Hepatocyte (in vitro differentiated cells): ENCODE results near the gene GOLPH3. TPM values are rescaled to one million over a fixed set of nuclear protein-coding genes. Genes with fewer than 3 reads are reported as not detected.
"Not testable (repeated sequence)": the region's sequence is repeated elsewhere in the genome, so short reads cannot be mapped to it uniquely, and the experiment has no call there.

Source experiments
- DNase-seq: peaks from one replicate; pipeline ENCODE4 v3.0.0-alpha.2; 2016; ENCODE audit warnings: low spot score
- H2AFZ ChIP-seq: fragments of 200-600 bp; sonication (generic); 2 replicates; pipeline ENCODE4 v1.6.0; 2016; ENCODE audit warnings: antibody characterized with exemption, mild to moderate bottlenecking
- H3K27ac ChIP-seq: fragments of 200-600 bp; sonication (generic); 2 replicates; pipeline ENCODE4 v1.5.1; 2016; ENCODE audit warnings: mild to moderate bottlenecking
- H3K27me3 ChIP-seq: fragments of 200-600 bp; sonication (generic); 2 replicates; pipeline ENCODE4 v1.6.1; 2016
- H3K36me3 ChIP-seq: fragments of 200-600 bp; sonication (generic); replicated peaks from 2 replicates; pipeline ENCODE4 v1.5.1; 2016; ENCODE audit warnings: low read depth; ENCODE audit not compliant: insufficient read depth
- H3K4me1 ChIP-seq: fragments of 200-600 bp; sonication (generic); 2 replicates; pipeline ENCODE4 v1.5.1; 2016; ENCODE audit warnings: mild to moderate bottlenecking, moderate library complexity; ENCODE audit not compliant: insufficient read depth
- H3K4me2 ChIP-seq: fragments of 200-600 bp; sonication (generic); 2 replicates; pipeline ENCODE4 v1.6.0; 2016
- H3K4me3 ChIP-seq: fragments of 200-600 bp; sonication (generic); 2 replicates; pipeline ENCODE4 v1.5.1; 2016; ENCODE audit warnings: mild to moderate bottlenecking
- H3K79me2 ChIP-seq: fragments of 200-600 bp; sonication (generic); 2 replicates; pipeline ENCODE4 v1.6.0; 2017; ENCODE audit warnings: mild to moderate bottlenecking
- H3K9me2 ChIP-seq: fragments of 200-600 bp; sonication (generic); replicated peaks from 2 replicates; pipeline ENCODE4 v1.6.0; 2017; ENCODE audit warnings: mild to moderate bottlenecking; ENCODE audit not compliant: insufficient read depth
- H3K9me3 ChIP-seq: fragments of 200-600 bp; sonication (generic); 2 replicates; pipeline ENCODE4 v1.5.1; 2016; ENCODE audit warnings: low read depth, mild to moderate bottlenecking
- H4K20me1 ChIP-seq: fragments of 200-600 bp; sonication (generic); 2 replicates; pipeline ENCODE4 v1.6.0; 2016; ENCODE audit warnings: mild to moderate bottlenecking; ENCODE audit not compliant: insufficient read depth, poor library complexity, severe bottlenecking
- EZH2 ChIP-seq: fragments of 200-600 bp; sonication (generic); IDR thresholded peaks from 2 replicates; pipeline ENCODE4 v1.6.1; 2016; ENCODE audit warnings: antibody characterized with exemption, mild to moderate bottlenecking, borderline replicate concordance
- EZH2phosphoT487 ChIP-seq: fragments of 200-600 bp; sonication (generic); IDR thresholded peaks from one replicate; pipeline ENCODE4 v1.6.1; 2018; ENCODE audit warnings: antibody characterized with exemption, mild to moderate bottlenecking, low read depth, moderate library complexity; ENCODE audit not compliant: unreplicated experiment, severe bottlenecking
- WGBS: methylation state at CpG from one replicate; pipeline ENCODE4 v1.1.6; 2016; ENCODE audit warnings: low lambda C conversion rate; ENCODE audit errors: missing lambda C conversion rate; 5-methylcytosine and 5-hydroxymethylcytosine counted together
- polyA plus RNA-seq: library from polyadenylated mRNA; unstranded; fragments of >200 nt; fragmentation: Nextera tagmentation; extraction: Ambion mirVana; gene quantifications from 2 replicates; pipeline ENCODE4 v1.2.1, GENCODE V29; 2016
- total RNA-seq: library from RNA; depleted of rRNA; stranded (reverse); fragments of >200 nt; gene quantifications from 2 replicates; pipeline ENCODE4 v1.2.3, GENCODE V29; 2014
- TF ChIP-seq, protein P1 (sequence below): fragments of 200-600 bp; sonication (generic); IDR thresholded peaks from 2 replicates; pipeline ENCODE4 v1.5.1; 2016; ENCODE audit warnings: antibody characterized with exemption, mild to moderate bottlenecking; ENCODE audit not compliant: poor library complexity

GOLPH3 gene
- total RNA-seq (115 and 122 TPM in 2 replicates), polyA plus RNA-seq (122 and 145 TPM in 2 replicates)

DNA sequence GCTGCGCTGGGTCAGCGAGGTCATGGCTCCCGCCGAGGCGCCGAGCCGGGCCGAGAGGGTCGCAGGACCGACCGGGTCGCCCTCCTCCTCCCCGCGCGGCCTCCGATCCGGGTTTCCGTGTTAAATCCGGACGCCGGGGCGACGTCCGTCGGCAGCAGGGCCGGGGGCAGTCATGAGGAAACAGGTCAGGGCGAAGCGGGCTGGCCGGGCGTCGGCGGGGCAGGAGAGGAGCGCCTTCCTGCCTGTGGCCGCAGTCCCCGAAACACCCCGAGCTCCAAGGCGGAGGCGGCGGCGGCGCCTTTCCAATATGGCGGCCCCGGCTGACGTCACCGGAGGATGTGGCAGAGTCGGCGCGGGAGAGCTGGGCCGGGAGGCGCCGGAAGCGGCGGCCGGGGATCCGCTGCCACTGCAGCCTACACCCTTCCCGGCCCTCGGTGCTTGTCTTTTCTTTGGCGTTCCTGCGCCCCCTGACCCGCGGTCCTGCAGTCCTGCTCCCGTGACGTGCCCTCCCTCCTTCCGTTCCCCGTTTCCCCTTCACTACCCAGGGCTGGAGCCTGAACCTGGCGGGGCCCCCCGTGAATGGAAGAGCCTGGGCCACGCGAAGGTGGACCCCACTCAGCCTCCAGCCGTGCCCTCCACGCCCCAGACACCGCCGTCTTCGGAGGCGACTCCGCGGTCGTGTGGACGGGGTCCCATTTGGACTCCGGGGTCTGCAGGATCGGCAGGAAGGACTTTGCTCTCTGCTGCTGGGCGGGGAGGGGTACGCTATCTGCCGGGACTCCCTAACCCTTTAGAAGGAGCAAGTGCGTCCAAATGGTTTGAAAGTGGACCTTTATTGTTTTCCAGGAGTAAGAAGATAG, at the start of gene GOLPH3:
TSS of gene GOLPH3 (minus strand) at position 309 of the 860 bp plus-strand sequence. CDS start at position 24, 285 bp downstream.
- Histone ChIP-seq H3K27me3 (no peaks in the 10 kb centered on the region), H3K4me3 (peak within 1 kb of the TSS; percentile 59), H3K9me3 (no peaks in the 10 kb centered on the region), H2AFZ (peak within 1 kb of the TSS; percentile 84), H3K36me3 (no peaks in the 10 kb centered on the region), H3K4me1 (peaks cover 27% of the 10 kb centered on the region), H3K27ac (peak within 1 kb of the TSS; percentile 100), H3K4me2 (peak within 1 kb of the TSS; percentile 84), H3K79me2 (peaks cover 52% of the 10 kb centered on the region), H4K20me1 (peaks cover 39% of the 10 kb centered on the region), H3K9me2 (no peaks in the 10 kb centered on the region)
- DNase-seq, result peak; percentile 97
- WGBS, result 1% methylated on average over 82 of the region's 85 CpGs
- TF ChIP-seq, protein P1, sequence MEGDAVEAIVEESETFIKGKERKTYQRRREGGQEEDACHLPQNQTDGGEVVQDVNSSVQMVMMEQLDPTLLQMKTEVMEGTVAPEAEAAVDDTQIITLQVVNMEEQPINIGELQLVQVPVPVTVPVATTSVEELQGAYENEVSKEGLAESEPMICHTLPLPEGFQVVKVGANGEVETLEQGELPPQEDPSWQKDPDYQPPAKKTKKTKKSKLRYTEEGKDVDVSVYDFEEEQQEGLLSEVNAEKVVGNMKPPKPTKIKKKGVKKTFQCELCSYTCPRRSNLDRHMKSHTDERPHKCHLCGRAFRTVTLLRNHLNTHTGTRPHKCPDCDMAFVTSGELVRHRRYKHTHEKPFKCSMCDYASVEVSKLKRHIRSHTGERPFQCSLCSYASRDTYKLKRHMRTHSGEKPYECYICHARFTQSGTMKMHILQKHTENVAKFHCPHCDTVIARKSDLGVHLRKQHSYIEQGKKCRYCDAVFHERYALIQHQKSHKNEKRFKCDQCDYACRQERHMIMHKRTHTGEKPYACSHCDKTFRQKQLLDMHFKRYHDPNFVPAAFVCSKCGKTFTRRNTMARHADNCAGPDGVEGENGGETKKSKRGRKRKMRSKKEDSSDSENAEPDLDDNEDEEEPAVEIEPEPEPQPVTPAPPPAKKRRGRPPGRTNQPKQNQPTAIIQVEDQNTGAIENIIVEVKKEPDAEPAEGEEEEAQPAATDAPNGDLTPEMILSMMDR, result no peak
- TF ChIP-seq EZH2phosphoT487, result no peak
- no peak for TF ChIP-seq EZH2

DNA sequence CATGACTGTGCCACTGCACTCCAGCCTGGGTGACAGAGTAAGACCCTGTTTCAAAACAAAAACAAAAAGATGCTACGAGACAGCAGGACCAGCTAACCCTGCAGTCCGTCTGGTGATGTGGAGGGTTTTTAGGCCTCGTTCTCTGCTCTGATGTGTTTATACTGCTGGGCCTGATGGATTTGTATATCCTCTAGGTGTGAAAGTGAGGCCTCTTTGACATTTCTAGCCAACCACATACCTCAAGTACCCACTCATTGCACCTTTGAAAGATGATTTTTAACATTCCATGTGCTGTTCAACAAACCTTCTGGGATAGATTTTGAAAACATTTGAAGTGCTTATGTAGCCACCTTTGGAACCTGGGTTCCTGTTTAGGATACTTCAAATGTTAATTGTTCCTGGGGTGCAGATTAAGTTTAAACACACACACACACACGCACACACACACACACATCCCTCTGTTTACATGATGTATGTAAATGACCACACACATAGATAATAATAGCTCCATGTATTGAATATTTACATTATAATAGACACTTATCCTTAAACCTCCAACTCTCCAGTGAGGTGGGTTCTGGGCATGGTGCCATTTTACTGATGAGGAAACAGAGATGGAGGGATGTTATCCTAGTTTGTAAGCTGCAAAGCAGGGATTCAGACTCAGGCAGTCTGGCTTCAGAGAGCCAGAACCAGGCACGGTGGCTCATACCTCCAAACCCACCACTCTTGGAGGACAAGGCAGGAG, 48.8 kb upstream of the GOLPH3 start:
- no peak overlapping the region for H3K4me3 ChIP-seq
- H3K9me2 ChIP-seq, result no peaks in the 10 kb centered on the region
- H3K27ac ChIP-seq, result no peak overlapping the region
- no peaks in the 10 kb centered on the region for H3K27me3 ChIP-seq
- no peaks in the 10 kb centered on the region for H3K36me3 ChIP-seq
- no peaks in the 10 kb centered on the region for H3K4me1 ChIP-seq
- no peak overlapping the region for H3K4me2 ChIP-seq
- H3K9me3 ChIP-seq, result no peaks in the 10 kb centered on the region
- TF ChIP-seq, protein P1, result no peak
- no peak for TF ChIP-seq EZH2phosphoT487
- no peak for TF ChIP-seq EZH2
- DNase-seq, result no peak
- H3K79me2 ChIP-seq, result no peaks in the 10 kb centered on the region
- 87% methylated on average over 5 of the region's 5 CpGs for WGBS
- no peak overlapping the region for H2AFZ ChIP-seq
- no peaks in the 10 kb centered on the region for H4K20me1 ChIP-seq

DNA sequence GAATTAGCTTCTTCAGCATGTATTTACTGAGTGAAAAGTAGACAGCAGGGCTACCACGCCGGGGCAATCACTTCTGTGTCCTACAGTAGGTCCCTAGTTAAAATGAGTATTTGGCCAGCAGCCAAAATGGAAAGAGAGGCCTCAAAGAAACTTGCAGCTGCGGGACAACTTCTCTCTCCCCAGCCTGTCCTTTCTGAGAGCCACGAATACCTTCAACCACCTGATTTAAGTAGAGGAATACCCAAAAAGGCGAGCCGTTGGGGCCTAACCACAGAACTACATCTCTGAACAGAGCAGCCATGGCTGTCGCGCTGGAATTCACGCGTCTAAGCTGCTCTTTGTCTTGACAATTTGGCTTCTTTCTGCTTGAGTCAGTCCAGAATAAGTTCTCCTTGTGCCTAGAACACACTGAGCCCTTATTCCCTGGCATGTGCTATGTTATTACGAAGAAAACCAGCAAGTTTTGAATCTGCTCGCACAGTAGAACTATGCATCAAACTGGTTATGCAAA, 43.8 kb upstream of the GOLPH3 start:
- peak; percentile 56 for DNase-seq
- WGBS, result 62% methylated on average over 12 of the region's 12 CpGs
- Histone ChIP-seq H3K4me3 (no peak overlapping the region), H3K27ac (peak overlapping the region; percentile 40), H3K4me2 (peak overlapping the region; percentile 32), H3K36me3 (no peaks in the 10 kb centered on the region), H3K27me3 (no peaks in the 10 kb centered on the region), H3K9me2 (no peaks in the 10 kb centered on the region), H3K4me1 (no peaks in the 10 kb centered on the region), H2AFZ (no peak overlapping the region), H3K79me2 (no peaks in the 10 kb centered on the region), H4K20me1 (no peaks in the 10 kb centered on the region), H3K9me3 (no peaks in the 10 kb centered on the region)
- TF ChIP-seq EZH2phosphoT487 (no peak), EZH2 (no peak)
- TF ChIP-seq, protein P1, result no peak

DNA sequence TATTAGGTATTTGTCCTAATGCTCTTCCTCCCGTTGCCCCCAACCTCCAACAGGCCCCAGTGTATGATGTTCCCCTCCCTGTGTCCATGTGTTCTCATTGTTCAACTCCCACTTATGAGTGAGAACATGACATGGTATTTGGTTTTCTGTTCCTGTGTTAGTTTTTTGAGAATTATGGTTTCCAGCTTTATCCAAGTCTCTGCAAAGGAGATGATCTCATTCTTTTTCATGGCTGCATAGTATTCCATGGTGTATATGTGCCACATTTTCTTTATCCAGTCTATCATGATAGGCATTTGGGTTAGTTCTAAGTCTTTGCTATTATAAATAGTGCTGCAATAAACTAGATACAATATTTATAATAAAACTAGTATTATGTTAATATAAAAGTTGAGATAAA, 40.2 kb upstream of the GOLPH3 start:
- not testable (repeated sequence) for H3K4me2 ChIP-seq, H3K36me3 ChIP-seq, H3K79me2 ChIP-seq, H3K4me3 ChIP-seq, H3K9me3 ChIP-seq, DNase-seq, H3K4me1 ChIP-seq, H4K20me1 ChIP-seq, H3K27me3 ChIP-seq, H3K9me2 ChIP-seq, H3K27ac ChIP-seq, H2AFZ ChIP-seq
- 95% methylated on average over 1 of the region's 1 CpG for WGBS
